K562 (cell line): ENCODE measurements around the gene USP7. TPM values are rescaled to one million over a fixed set of nuclear protein-coding genes. Genes with fewer than 3 reads are reported as not detected.
A peak's percentile ranks its signal among the peaks of the same experiment; 100 is the strongest.

ENCODE experiments used
- ATAC-seq: fragments of 200-7000 bp; cut with Tn5 transposase; 3 replicates; pipeline ENCODE4 v1.9.1; 2020; ENCODE audit warnings: moderate library complexity
- BruUV-seq: library from RNA; stranded (reverse); fragments of 400-500 nt; replicated peaks from 2 replicates; lab custom pipeline; 2021; lab: Mats Ljungman, UMichigan
- CTCF ChIA-PET: fragments of 300-600 bp; formaldehyde crosslinking; extraction: SDS; loops from one replicate; lab custom pipeline; 2021; ENCODE audit warnings: low intra/inter-chr PET ratio; lab: Yijun Ruan, JAX
- POLR2A ChIA-PET: fragments of 300-600, 350-650 bp; sonication (Branson Sonifier 250); formaldehyde crosslinking; extraction: SDS; loops from one replicate; lab custom pipeline; 2021; ENCODE audit warnings: antibody characterized with exemption, inconsistent platforms; lab: Yijun Ruan, JAX
- DNase-seq, 4 experiments: peaks; one replicate each; pipeline versions ENCODE4 v3.0.0 to v3.0.0-alpha.2; 2011 to 2018; ENCODE audit warnings: low spot score in 3 of 4, mixed read lengths in 3 of 4; ENCODE audit errors: extremely low read depth in 1 of 4
- FAIRE-seq: peaks from 2 replicates; lab custom pipeline; 2011; peaks lifted over from hg19 to GRCh38; lab: Jason Lieb, UNC
- H2AFZ ChIP-seq: 2 replicates; pipeline ENCODE4 v1.6.0; 2011; ENCODE audit warnings: low read depth, low read length, control low read depth, inconsistent platforms
- H3K27ac ChIP-seq: fragments of 200-600 bp; 3 replicates; pipeline ENCODE4 v1.8.0; 2011; ENCODE audit warnings: low read depth, mild to moderate bottlenecking, control low read depth, inconsistent platforms, low read length, moderate library complexity, mixed read lengths; ENCODE audit errors: extremely low read depth
- H3K27me3 ChIP-seq, 2 experiments: fragments of 300-600 bp in 1 of 2; 2 replicates in 1 of 2; 3 replicates in 1 of 2; pipeline versions ENCODE4 v1.6.0 to v1.8.0; 2011; ENCODE audit warnings: inconsistent platforms in 2 of 2, low read length in 2 of 2, mild to moderate bottlenecking in 1 of 2, mixed read lengths in 1 of 2, moderate library complexity in 1 of 2; ENCODE audit not compliant: control insufficient read depth in 2 of 2, insufficient read depth in 2 of 2
- H3K36me3 ChIP-seq: fragments of 300-600 bp; 3 replicates; pipeline ENCODE4 v1.8.0; 2011; ENCODE audit warnings: mild to moderate bottlenecking, low read length, inconsistent platforms; ENCODE audit not compliant: control insufficient read depth, insufficient read depth
- H3K4me1 ChIP-seq, 2 experiments: fragments of 200-600 bp in 1 of 2; replicated peaks in 1 of 2; 2 replicates in 1 of 2; 3 replicates in 1 of 2; pipeline versions ENCODE4 v1.5.1 to v1.8.0; 2011; ENCODE audit warnings: inconsistent platforms in 2 of 2, low read length in 2 of 2, mild to moderate bottlenecking in 1 of 2, mixed read lengths in 1 of 2, moderate library complexity in 1 of 2; ENCODE audit not compliant: control insufficient read depth in 2 of 2, insufficient read depth in 2 of 2
- H3K4me2 ChIP-seq: 2 replicates; pipeline ENCODE4 v1.6.1; 2011; ENCODE audit warnings: low read length, control low read depth, inconsistent platforms, mixed read lengths; ENCODE audit not compliant: insufficient read depth
- H3K4me3 ChIP-seq: fragments of 200-600 bp; sonication (generic), shearing (Covaris generic); 2 replicates; pipeline ENCODE4 v1.5.1; 2016; ENCODE audit warnings: control low read depth, inconsistent platforms
- H3K79me2 ChIP-seq: fragments of 200-600 bp; 3 replicates; pipeline ENCODE4 v1.8.0; 2011; ENCODE audit warnings: low read length, inconsistent platforms; ENCODE audit not compliant: control insufficient read depth, insufficient read depth
- H3K9ac ChIP-seq, 2 experiments: 2 replicates each; pipeline versions ENCODE4 v1.6.0 to v1.6.1; 2011; ENCODE audit warnings: low read depth in 2 of 2, low read length in 2 of 2, control low read depth in 1 of 2, inconsistent platforms in 1 of 2, mild to moderate bottlenecking in 1 of 2, mixed read lengths in 1 of 2; ENCODE audit not compliant: insufficient read depth in 1 of 2
- H3K9me1 ChIP-seq: one replicate; pipeline ENCODE4 v1.6.0; 2011; ENCODE audit warnings: inconsistent platforms, mild to moderate bottlenecking, low read length, moderate library complexity; ENCODE audit not compliant: control insufficient read depth, insufficient read depth
- H3K9me3 ChIP-seq: replicated peaks from 2 replicates; pipeline ENCODE4 v1.5.1; 2011; ENCODE audit warnings: low read depth, low read length, inconsistent platforms; ENCODE audit not compliant: control insufficient read depth, insufficient read depth
- H4K20me1 ChIP-seq: replicated peaks from 2 replicates; pipeline ENCODE4 v1.6.1; 2011; ENCODE audit warnings: low read length, inconsistent platforms, mixed read lengths; ENCODE audit not compliant: control insufficient read depth, insufficient read depth
- ATF7 ChIP-seq: fragments of 450-650 bp; IDR thresholded peaks from 2 replicates; pipeline ENCODE4 v1.7.1; 2014; ENCODE audit warnings: mild to moderate bottlenecking, moderate library complexity
- DLX4 ChIP-seq: fragments of 250-450 bp; sonication (Bioruptor Pico); IDR thresholded peaks from 2 replicates; pipeline ENCODE4 v1.6.1; 2021; ENCODE audit warnings: mild to moderate bottlenecking
- POLR2A ChIP-seq: fragments of 450-650 bp; conservative IDR thresholded peaks from 2 replicates; pipeline ENCODE4 v1.6.1; 2016
- POLR2AphosphoS5 ChIP-seq: IDR thresholded peaks from 2 replicates; pipeline ENCODE4 v1.6.1; 2011; ENCODE audit warnings: mild to moderate bottlenecking, low read depth, low read length, moderate library complexity; ENCODE audit not compliant: control insufficient read depth, insufficient read depth
- POLR2G ChIP-seq: fragments of 200-400 bp; formaldehyde crosslinking; IDR thresholded peaks from 2 replicates; pipeline ENCODE4 v1.6.1; 2017; ENCODE audit warnings: low read depth, mild to moderate bottlenecking, antibody characterized with exemption, low read length, moderate library complexity
- RBM22 ChIP-seq: fragments of 200-400 bp; formaldehyde crosslinking; IDR thresholded peaks from 2 replicates; pipeline ENCODE4 v1.6.1; 2018; ENCODE audit warnings: low read length, low read depth; ENCODE audit not compliant: poor library complexity, severe bottlenecking
- WGBS: fragments of 100-300 bp; shearing (Covaris generic); methylation state at CpG from one replicate; pipeline ENCODE4 v1.1.6; 2016; ENCODE audit warnings: low coverage, mixed read lengths; ENCODE audit not compliant: insufficient coverage; ENCODE audit errors: missing lambda C conversion rate; 5-methylcytosine and 5-hydroxymethylcytosine counted together
- in situ Hi-C: fragments of 300-500 bp; cut with MboI; formaldehyde crosslinking; loops from 4 replicates; pipeline ENCODE4 v1.15.0; 2018; ENCODE audit warnings: inconsistent platforms, mixed read lengths
- intact Hi-C: fragments of 100-400 bp; cut with micrococcal nuclease; formaldehyde crosslinking; loops from 2 replicates; pipeline ENCODE4 v1.14.2; 2022
- polyA plus RNA-seq, 8 experiments: library from polyadenylated mRNA; depleted of rRNA in 4 of 8; stranded (reverse) in 5 of 8; unstranded in 3 of 8; fragments of >200 nt; fragmentation: Nextera tagmentation in 2 of 8; fragmentation: Illumina TruSeq in 1 of 8; extraction: Ambion mirVana in 2 of 8; extraction: Trizol in 1 of 8; gene quantifications; 2 replicates each; pipeline versions ENCODE4 v1.2.1 to v1.2.3, GENCODE V29; 2011 to 2014; ENCODE audit warnings: inconsistent platforms in 1 of 8, missing spikeins in 1 of 8
- total RNA-seq, 7 experiments: library from RNA; depleted of rRNA in 6 of 7; stranded (reverse); fragments of >200 nt in 6 of 7; fragmentation: Illumina TruSeq in 2 of 7; extraction: Trizol in 2 of 7; gene quantifications; 2 replicates each; pipeline versions ENCODE4 v1.2.1 to v1.2.3, GENCODE V29; 2011 to 2021; ENCODE audit warnings: low replicate concordance in 1 of 7

USP7 gene
- total and polyA plus RNA-seq, 9 of the 15 experiments (the other 6 are each of a cell fraction or from before 2014, with no cell fraction given): 17.1 to 145 (median 57.9) TPM

GRCh38 chr16:8848939-8849391 lies 114.7 kb downstream of the USP7 start:
- H3K9me3 ChIP-seq: no peaks in the 10 kb centered on the region
- no peak for FAIRE-seq
- no peak for ATAC-seq
- H4K20me1 ChIP-seq: no peaks in the 10 kb centered on the region
- H3K4me2 ChIP-seq: no peak overlapping the region
- no TSS peak for BruUV-seq
- in situ Hi-C loops (no loop called here), intact Hi-C loops (no loop called here)
- 89% methylated on average over 8 of the region's 8 CpGs for WGBS
- CTCF ChIA-PET: no interaction called here
- no peaks in the 10 kb centered on the region for H3K27me3 ChIP-seq
- H3K36me3 ChIP-seq: peaks cover 78% of the 10 kb centered on the region; the same call in 2 of the 3 replicates
- TF ChIP-seq ATF7 (no peak), POLR2A (0 out of 2 replicates have a peak, but pooled peaks have one; percentile 4)
- H3K27ac ChIP-seq: no peak overlapping the region
- H2AFZ ChIP-seq: no peak overlapping the region
- no peaks in the 10 kb centered on the region for H3K9me1 ChIP-seq
- POLR2A ChIA-PET: interaction anchor here (1.1 to 1.2 kb wide), 2 partner anchors 12 to 26 kb away, joined by 3 to 4 read pairs; no protein-coding TSS in a partner anchor
- H3K4me3 ChIP-seq: no peak overlapping the region
- H3K79me2 ChIP-seq: peaks cover 2% of the 10 kb centered on the region; the same call in 1 of the 3 replicates
- H3K9ac ChIP-seq: peak overlapping the region in 1 of 2 experiments; percentile 39; a peak in 1 of 4 replicates
- DNase-seq: no peak
- peaks cover 0 to 4% of the 10 kb centered on the region in 2 experiments; a peak in 1 of 5 replicates for H3K4me1 ChIP-seq

GRCh38 chr16:8848231-8848938 lies 115.3 kb downstream of the USP7 start:
- peaks cover 74% of the 10 kb centered on the region; the same call in 2 of the 3 replicates for H3K36me3 ChIP-seq
- DNase-seq: peak in 1 of 4 experiments; percentile 7
- no peak overlapping the region for H3K4me2 ChIP-seq
- no peak overlapping the region for H2AFZ ChIP-seq
- BruUV-seq: no TSS peak
- no peak for ATAC-seq
- CTCF ChIA-PET: no interaction called here
- no peaks in the 10 kb centered on the region for H3K27me3 ChIP-seq
- 91% methylated on average over 25 of the region's 26 CpGs for WGBS
- no peaks in the 10 kb centered on the region for H3K9me3 ChIP-seq
- no peaks in the 10 kb centered on the region for H4K20me1 ChIP-seq
- TF ChIP-seq DLX4 (CRISPR knock-in tag): no peak
- TF ChIP-seq RBM22: no peak
- 0 out of 2 replicates have a peak, but pooled peaks have one; percentile 25 for TF ChIP-seq POLR2A
- TF ChIP-seq POLR2G: 0 out of 2 replicates have a peak, but pooled peaks have one; percentile 16
- 0 out of 2 replicates have a peak, but pooled peaks have one; percentile 16 for TF ChIP-seq POLR2AphosphoS5
- H3K79me2 ChIP-seq: peaks cover 2% of the 10 kb centered on the region; the same call in 1 of the 3 replicates
- in situ Hi-C loops (no loop called here), intact Hi-C loops (no loop called here)
- FAIRE-seq: no peak
- POLR2A ChIA-PET: interaction anchor here (1.1 to 1.2 kb wide), 2 partner anchors 12 to 25 kb away, joined by 3 to 4 read pairs; no protein-coding TSS in a partner anchor
- no peaks in the 10 kb centered on the region for H3K9me1 ChIP-seq
- H3K9ac ChIP-seq: peak overlapping the region in 1 of 2 experiments; percentile 13; a peak in 1 of 4 replicates
- peaks cover 0 to 4% of the 10 kb centered on the region in 2 experiments; a peak in 1 of 5 replicates for H3K4me1 ChIP-seq
- H3K4me3 ChIP-seq: no peak overlapping the region
- H3K27ac ChIP-seq: no peak overlapping the region
